Measurements from ENCODE around the gene RAD51. TPM values are rescaled to one million over a fixed set of nuclear protein-coding genes. Genes with fewer than 3 reads are reported as not detected.

RAD51 gene
- total and polyA plus RNA-seq, 2 donors (not counting 3 experiments of a cell fraction or from before 2014, with no cell fraction given), result 11.1 to 30.9 TPM

- Histone ChIP-seq H3K79me2 (ENCODE audit: control insufficient read depth, insufficient read depth, low read length) (no peaks in the 10 kb centered on the region), H3K36me3 (ENCODE audit: control insufficient read depth in 2 of 2, extremely low read depth in 1 of 2, insufficient read depth in 2 of 2, low read length in 2 of 2) (no peaks in the 10 kb centered on the region), H3K9me3 (replicated peaks; ENCODE audit: control insufficient read depth, insufficient read depth, low read length) (no peaks in the 10 kb centered on the region), H3K4me1 (ENCODE audit: control insufficient read depth, extremely low read depth, insufficient read depth, low read length) (no peaks in the 10 kb centered on the region), H3K27ac (ENCODE audit: insufficient read depth, low read depth, low read length) (no peak overlapping the region), H4K20me1 (replicated peaks; ENCODE audit: control insufficient read depth, extremely low read depth, insufficient read depth, low read length) (no peaks in the 10 kb centered on the region), H3K9ac (replicated peaks; ENCODE audit: extremely low read depth, insufficient read depth, low read length) (no peak overlapping the region), H2AFZ (ENCODE audit: low read depth, low read length) (no peak overlapping the region), H3K9me1 (replicated peaks; ENCODE audit: control insufficient read depth, extremely low read depth, insufficient read depth, low read length) (no peaks in the 10 kb centered on the region), H3K27me3 (ENCODE audit: control insufficient read depth in 2 of 2, insufficient read depth in 2 of 2, low read length in 2 of 2) (no peaks in the 10 kb centered on the region), H3K4me3 (replicated peaks in 1 of 3; ENCODE audit: insufficient read depth in 1 of 3, low read depth in 1 of 3, low read length in 3 of 3) (no peak overlapping the region), H3K4me2 (ENCODE audit: insufficient read depth, low read length) (no peak overlapping the region)
- DNase-seq (ENCODE audit: low read depth, low spot score), result no peak
- POLR2A ChIA-PET, result no interaction called here
- dilution Hi-C loops (cut with MboI; ENCODE audit: extremely low pct_ligation_motif_present, low sequenced_read_pairs), result no loop called here
- TF ChIP-seq JUN (IDR thresholded peaks at IDR 0.05; ENCODE audit: borderline replicate concordance, insufficient read depth, insufficient read length, low read depth) (no peak), POLR2AphosphoS5 (IDR thresholded peaks at IDR 0.05; ENCODE audit: insufficient read depth, low read depth, low read length) (no peak), GATA2 (IDR thresholded peaks at IDR 0.05; ENCODE audit: insufficient read depth, insufficient read length, low read depth, low read length) (no peak), CTCF (IDR thresholded peaks at IDR 0.05; ENCODE audit: extremely low read depth in 1 of 2, insufficient read depth in 1 of 2, low read depth in 1 of 2, low read length in 2 of 2) (no peak), FOS (IDR thresholded peaks at IDR 0.05; ENCODE audit: borderline replicate concordance, insufficient read depth, low read length) (no peak), MAX (IDR thresholded peaks at IDR 0.05; ENCODE audit: insufficient read depth, insufficient read length) (no peak), POLR2A (IDR thresholded peaks at IDR 0.05; ENCODE audit: low read depth, low read length) (no peak), EZH2 (IDR thresholded peaks at IDR 0.05; ENCODE audit: borderline replicate concordance, low read depth, low read length, severe bottlenecking) (no peak), MYC (IDR thresholded peaks at IDR 0.05; ENCODE audit: low read depth, low read length) (no peak)
- intact Hi-C loops (cut with micrococcal nuclease), result no loop called here
- no peak for FAIRE-seq
- BruUV-seq (replicated peaks), result no TSS peak
- CTCF ChIA-PET, result interaction anchor here (0.7 kb wide), 1 partner anchor 21 kb away, joined by 3 read pairs; no protein-coding TSS in a partner anchor
Observed at GRCh38 chr15:40660686-40661085, 34.3 kb upstream of the RAD51 start.
